ENCODE data around the gene ZFTA. TPM values are rescaled to one million over a fixed set of nuclear protein-coding genes. Genes with fewer than 3 reads are reported as not detected.
"Not testable (repeated sequence)": the region's sequence is repeated elsewhere in the genome, so short reads cannot be mapped to it uniquely, and the experiment has no call there.

Gene ZFTA
- total RNA-seq: 6.5 TPM

DNA sequence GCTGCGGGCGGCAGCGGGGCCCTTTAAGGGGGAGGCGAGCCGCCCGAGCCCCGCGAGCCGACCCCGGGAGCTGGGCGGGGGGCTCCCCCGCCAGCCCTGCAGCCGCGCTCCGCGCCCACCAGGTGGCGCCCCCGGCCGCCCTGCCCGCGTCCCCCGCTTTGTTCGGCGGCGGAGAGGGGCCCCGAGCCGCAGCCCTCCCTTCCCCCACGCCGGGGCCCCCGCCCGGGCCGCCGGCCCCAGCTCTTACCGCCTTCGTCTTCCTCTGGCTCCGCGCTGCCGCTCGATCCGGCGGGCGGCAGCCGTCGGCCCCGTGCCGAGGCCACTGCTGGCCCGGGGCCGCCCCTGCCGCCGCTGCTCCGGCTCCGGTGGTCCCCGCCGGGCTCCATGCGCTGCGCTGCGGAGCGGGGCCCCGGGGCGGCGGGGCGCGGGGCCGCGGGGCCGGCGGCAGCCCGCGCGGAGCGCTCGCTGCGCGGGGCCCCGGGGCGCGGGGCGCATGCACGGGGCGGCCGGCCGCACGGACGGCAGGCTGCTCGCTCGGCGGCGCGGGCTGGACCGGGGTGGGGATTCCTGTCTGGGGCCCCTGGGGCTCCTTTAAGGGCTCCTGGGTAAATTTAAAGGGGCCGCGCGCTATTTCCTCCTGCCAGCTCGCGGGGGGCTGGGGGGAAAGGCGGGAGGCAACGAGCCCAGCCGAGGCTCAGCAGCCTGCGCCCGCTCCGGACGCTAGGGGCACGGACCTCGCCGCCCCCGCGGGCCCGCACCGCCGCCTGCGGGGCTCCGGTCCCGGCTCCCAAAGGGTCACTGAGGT lies at the start of gene ZFTA:
Gene ZFTA (minus strand): TSS at position 539 of the 805 bp plus-strand sequence. CDS start 153 bp downstream, at position 386.
- no peak for DNase-seq (ENCODE audit: low spot score)

DNA sequence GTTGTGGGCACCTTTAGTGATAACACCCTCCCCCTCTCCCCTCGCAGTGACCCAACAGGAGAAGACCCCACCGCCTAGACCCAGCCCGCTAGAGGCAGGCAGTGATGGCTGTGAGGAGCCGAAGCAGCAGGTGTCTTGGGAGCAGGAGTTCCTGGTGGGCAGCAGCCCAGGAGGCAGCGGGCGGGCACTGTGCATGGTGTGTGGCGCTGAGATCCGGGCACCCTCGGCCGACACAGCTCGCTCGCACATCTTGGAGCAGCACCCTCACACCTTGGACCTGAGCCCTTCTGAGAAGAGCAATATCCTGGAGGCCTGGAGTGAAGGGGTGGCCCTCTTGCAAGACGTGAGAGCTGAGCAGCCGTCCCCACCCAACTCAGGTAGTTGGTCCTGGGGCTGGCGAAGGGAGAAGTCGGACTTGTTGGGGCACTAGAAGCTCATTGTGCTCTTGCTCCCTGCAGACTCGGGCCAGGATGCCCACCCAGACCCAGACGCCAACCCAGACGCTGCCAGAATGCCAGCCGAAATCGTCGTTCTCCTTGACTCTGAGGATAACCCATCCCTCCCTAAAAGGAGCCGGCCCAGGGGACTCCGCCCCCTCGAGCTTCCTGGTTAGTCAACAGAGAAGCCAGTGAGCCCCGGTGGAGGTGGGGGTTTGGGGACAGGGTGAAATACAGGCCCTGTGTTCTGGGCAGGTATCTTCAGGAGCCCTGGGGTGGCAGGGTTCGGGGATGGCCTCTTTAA lies 49.4 kb upstream of the ZFTA start:
- no peak for DNase-seq (ENCODE audit: low spot score)

DNA sequence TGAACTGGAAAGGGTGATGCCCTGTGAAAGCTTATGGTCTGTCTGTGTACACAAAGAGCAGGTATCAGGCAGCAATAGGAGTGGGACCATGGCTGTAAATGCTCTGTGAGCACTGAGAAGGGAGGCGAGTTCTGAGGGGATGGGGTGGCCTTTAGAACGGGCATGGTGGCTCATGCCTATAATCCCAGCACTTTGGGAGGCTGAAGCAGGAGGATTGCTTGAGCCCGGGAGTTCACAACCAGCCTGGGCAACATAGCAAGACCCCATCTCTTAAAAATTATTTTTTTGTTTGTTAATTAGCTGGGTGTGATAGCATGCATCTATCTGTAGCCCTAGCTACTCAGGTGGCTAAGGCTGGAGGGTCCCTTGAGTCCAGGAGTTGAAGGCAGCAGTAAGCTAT lies 48.2 kb upstream of the ZFTA start:
- DNase-seq (ENCODE audit: low spot score): no peak

DNA sequence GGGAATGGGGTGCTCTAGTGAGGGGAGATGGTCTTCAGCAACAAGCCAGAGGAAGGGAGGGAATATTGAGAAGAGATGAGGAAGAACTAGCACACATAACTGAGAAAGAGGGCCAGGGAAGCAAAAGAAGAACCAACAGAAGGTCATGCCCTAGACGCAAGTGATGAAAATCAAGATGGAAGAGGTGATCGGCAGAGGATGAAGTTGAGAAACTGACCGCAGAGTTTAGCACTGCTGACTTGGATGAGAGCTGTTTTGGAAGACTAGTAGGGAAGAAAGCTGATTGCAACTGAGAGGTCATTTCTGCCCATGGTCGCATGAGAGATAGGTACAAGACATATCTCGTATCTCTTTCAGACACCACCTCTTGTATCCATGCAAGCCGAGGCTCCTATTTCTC lies 47.6 kb upstream of the ZFTA start:
- no peak for DNase-seq (ENCODE audit: low spot score)

DNA sequence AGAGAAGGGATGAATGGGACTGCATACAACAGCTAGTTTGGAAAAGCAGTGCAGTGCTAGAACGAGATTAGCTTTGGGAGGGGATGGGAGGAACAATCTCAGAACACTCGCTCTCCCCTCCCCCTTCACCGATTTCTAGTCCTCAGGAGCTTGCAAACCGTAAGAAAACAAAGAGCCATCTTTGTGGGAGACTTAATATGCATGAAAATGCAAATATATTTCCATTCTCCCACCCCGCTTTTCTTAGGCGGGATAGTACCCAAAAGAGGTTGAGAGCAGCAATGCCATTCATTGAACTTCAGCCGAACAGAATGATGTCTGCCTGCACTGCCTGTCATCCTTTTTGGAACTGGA lies 45.8 kb upstream of the ZFTA start:
- no peak for DNase-seq (ENCODE audit: low spot score)

DNA sequence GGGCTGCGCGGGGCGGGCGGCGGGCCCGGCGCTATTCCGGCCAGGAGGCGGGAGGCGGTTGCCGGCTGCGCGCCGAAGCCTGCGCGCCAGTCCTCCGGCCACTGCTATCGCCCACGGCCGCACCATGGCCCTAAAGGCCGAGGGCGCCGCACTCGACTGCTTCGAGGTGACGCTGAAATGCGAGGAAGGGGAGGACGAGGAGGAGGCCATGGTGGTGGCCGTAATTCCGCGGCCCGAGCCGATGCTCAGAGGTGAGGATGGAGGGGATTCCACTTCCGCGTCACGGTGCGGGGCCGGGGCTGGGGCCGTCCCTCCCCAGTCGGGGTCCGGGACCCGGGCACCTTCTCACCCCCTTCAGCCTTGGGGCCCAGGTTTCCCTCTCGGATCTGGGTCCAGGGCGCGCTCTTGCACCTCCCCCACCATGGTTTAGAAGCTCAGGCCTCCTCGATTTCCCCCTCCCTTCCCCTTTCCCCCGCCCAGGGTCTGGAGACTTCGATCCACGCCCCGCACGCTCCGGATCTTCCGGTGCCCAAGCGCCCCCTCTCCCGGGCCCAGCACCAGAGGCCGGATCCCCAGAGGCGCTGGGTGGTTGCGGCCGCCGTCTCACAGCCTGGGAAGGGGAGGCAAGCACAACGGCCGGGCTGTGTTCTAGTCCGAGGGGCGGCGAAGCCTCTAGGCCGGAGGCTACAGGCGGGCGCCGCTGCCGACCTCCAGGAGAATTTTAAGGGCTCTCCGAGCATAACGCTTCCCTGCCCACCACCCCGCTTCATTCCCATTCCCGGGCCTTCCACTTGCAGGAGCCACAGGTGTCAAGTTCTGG lies 45.2 kb upstream of the ZFTA start:
- DNase-seq (ENCODE audit: low spot score): peak; percentile 65

DNA sequence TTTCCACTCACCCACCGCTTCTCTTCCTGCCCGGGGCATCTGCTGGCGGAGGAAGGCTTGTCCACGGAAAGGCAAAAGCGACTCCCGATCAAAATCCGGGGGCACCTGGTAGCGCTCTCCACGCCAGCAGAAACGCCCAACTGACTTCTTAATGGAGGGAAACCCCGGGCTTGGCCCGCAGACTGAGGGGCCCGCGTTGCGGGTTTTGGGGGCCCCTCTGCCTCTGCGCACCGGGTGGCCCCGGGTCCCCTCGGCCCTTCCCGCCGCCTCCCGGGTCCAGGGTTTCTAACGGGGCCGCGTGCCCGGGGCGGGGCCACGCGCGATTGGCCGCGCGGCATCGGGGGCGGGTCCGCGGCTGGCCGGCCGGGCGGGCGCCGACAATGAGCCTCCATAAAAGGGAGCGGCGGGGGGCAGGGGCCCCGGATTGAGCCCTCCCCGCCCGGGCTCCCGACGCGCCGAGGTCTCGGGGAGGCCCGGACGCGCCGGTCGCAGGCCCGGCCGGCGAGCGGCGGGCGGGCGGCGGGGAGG lies 44.5 kb upstream of the ZFTA start, which contains the start of gene SPINDOC:
Gene SPINDOC (plus strand): TSS at position 422 of the 528 bp plus-strand sequence. CDS start 231 bp downstream, outside the sequence.
- DNase-seq (ENCODE audit: low spot score): peak; percentile 78

DNA sequence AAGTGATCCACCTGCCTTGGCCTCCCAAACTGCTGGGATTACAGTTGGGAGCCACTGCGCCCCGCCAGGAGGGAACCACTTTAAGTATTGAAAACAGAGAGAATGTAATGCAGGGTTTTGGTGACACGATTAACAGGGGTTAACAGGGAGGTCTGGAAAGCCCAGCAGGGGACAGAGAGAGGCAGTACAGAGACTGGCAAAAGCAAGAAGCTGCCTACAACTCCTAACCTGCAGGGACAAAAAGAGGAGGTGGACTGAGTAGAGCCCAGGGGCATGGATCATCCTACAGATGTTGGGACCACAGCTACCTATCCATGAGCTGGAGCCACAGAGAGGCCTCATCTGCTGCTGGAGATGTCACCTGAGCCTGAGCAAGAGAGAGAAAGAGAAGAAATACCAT lies 42.9 kb upstream of the ZFTA start:
- DNase-seq (ENCODE audit: low spot score): no peak

DNA sequence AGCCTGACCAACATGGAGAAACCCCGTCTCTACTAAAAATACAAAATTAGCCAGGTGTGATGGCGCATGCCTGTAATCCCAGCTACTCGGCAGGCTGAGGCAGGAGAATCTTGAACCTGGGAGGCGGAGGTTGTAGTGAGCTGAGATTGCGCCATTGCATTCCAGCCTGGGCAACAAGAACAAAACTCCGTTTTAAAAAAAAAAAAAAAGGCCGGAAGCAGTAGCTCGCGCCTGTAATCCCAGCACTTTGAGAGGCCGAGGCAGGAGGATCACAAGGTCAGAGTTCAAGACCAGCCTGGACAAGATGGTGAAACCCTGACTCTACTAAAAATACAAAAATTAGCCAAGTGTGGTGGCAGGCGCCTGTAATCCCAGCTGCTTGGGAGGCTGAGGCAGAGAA lies 41.8 kb upstream of the ZFTA start:
- not testable (repeated sequence) for DNase-seq (ENCODE audit: low spot score)

DNA sequence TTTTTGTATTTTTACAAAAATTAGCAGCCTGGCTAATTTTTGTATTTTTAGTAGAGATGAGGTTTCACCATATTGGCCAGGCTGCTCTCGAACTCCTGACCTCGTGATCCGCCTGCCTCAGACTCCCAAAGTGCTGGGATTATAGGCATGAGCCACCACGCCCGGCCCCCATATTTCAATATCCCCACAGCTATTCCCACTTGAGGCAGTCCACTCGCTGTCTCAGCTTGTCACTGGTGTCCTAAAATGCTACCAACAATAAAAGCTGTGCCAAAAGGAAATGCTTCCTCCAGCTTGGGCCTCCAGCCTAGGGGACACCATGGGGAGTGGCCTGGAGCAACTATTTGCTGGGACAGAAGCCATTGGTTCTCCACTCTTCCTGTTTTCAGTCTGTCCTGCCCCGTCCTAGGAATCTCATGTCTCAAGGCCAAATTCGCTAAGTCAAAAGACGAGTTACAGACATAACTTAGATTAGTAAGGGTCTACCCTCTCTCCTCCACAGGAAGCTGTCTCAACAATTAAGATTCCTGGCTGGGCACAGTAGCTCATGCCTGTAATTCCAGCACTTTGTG lies 37.4 kb upstream of the ZFTA start:
- no peak for DNase-seq (ENCODE audit: low spot score)

DNA sequence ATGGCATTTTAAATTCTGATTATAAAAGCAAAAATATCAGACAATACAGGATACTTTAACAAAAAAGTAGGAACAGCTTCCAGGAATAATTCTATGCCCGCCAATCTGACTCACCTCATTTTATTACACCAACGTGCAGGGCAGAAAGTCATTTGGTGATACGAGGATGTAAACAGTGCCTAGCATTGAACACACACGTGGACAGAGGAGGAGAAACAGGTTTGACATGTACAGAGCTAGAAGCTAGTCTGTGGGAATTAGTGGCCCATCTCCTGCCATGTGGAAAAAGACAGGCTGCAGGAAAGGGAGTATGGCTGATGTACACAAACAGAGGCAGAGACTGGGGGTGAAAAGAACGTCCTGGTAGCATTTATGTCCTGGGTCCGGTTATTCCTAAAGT lies 35.7 kb upstream of the ZFTA start:
- peak; percentile 56 for DNase-seq (ENCODE audit: low spot score)

DNA sequence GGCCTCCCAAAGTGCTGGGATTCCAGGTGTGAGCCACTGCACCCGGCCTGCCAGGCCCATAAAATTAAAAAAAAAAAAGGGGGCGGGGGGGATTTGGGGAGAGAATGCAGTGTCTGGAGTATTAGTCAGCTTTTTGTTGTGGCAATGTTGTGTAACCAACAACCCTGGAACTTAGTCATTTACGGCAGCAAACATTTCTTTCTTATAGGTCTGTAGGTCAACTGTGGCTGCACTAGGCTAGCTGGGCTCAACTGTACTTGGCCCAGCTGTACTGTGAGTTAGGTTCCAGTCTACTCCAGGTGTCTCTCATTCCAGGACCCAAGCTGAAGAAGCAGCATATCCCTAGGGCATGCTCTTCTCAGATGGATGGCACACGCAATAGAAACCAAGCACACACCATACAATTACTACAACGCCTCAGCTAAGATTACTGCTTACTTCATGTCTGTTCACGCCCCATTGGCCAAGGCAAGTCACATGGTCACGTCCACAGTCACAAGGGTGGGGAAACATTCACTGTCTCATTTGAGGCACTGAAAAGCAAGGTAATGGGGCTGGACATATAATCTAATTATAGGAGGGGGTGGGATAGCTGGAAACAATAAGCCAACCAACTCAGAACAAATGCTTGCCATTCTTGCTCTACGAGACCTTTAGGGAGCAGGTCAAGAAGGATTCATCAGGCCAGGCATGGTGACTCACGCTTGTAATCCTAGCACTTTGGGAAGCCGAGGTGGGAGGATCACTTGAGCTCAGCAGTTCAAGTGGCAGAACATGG lies 34.3 kb upstream of the ZFTA start:
- no peak for DNase-seq (ENCODE audit: low spot score)

DNA sequence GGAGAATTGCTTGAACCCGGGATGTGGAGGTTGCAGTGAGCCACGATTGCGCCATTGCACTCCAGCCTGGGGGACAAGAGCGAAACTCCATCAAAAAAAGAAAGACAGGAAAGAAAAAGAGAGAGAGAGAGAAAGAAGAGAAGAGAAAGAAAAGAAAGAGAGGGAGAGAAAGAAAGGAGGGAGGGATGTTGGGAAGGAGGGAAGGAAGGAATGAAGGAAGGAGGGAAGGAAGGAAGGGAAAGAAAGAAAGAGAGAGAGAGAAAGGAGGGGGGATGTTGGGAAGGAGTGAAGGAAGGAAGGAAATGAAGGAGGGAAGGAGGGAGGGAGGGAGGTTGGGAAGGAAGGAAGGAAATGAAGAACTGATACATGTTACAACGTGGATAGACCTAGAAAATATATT lies 32.3 kb upstream of the ZFTA start:
- no peak for DNase-seq (ENCODE audit: low spot score)

DNA sequence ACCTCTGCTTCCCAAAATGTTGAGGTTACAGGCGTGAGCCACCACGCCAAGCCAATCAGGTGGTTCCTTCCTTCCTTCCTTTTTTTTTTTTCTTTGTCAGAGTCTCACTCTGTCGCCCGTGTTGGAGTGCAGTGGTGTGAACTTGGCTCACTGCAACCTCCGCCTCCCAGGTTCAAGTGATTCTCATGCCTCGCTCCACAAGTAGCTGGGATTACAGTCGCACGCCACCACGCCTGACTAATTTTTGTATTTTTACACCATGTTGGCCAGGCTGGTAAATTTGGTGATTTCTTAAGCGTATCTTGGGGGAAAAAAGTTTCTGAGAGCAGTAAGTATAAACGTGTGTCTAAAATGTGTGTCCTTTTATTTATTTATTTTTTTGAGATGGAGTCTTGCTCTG lies 26.5 kb upstream of the ZFTA start:
- DNase-seq (ENCODE audit: low spot score): no peak

DNA sequence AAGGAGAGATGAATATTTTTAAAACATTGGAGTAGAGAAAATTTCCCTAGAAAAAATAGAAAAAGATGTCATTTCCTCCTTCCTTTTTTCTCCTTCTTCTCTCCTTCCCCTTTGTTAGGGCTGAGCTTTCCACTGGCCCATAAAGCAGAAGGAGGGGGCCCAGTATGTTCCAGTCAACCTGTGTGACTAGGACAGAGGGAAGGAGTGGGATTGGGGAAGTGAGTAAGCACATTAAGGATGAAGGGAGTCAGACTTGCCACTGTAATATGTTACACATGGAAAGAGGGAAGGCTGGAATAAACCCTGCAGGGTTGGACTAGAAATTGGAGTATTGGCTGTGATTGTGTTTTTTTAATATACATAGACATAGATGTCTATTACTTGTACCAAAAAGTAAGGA lies 24.6 kb upstream of the ZFTA start:
- DNase-seq (ENCODE audit: low spot score): no peak

DNA sequence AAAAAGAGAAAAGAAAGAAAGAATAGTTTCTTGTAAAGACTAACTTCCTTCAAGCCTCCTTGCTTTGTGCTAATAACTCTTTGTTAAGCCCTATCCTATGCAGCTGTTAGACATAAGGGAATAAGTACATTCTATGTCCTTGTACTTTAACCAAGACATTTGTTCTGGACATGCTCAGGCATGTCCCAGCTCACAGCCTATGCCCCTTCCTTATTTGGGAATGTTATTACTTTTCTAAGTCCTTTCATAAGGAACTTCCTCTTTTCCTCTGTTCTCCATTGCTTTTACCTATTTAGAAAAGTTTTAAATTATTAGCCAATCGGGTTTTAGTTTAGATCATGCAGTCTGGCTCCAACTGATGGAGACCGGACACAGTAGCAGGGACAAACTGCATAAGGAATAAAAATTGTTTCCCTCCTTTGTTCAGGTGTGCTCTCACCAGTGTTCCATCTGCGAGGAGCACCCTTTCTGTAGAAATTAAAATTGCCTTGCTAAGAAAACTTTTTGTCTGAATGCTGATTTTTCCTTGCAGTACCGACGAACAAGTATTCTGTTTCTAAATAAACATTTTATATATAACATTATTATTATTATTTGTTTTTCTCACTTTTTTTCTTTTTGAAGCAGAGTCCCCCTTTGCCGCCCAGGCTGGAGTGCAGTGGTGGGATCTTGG lies 23.1 kb upstream of the ZFTA start:
- DNase-seq (ENCODE audit: low spot score): no peak

DNA sequence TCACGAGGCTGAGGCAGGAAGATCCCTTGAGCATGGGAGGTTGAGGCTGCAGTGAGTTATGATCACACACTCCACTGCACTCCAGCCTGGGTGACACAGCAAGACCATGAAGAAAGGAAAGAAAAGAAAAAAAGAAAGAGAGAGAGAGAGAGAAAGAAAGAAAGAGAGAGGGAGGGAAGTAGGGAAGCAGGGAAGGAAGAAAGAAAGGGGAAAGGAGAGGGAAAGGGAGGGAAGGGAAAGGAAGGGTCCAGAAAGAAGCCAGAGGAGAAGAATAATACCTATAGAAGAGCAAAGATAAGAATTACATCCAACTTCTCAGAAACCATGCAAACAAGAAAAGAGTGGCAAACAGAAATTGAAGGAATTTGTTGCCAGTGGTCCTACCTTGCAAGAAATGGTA lies 17.2 kb upstream of the ZFTA start:
- DNase-seq (ENCODE audit: low spot score): no peak

DNA sequence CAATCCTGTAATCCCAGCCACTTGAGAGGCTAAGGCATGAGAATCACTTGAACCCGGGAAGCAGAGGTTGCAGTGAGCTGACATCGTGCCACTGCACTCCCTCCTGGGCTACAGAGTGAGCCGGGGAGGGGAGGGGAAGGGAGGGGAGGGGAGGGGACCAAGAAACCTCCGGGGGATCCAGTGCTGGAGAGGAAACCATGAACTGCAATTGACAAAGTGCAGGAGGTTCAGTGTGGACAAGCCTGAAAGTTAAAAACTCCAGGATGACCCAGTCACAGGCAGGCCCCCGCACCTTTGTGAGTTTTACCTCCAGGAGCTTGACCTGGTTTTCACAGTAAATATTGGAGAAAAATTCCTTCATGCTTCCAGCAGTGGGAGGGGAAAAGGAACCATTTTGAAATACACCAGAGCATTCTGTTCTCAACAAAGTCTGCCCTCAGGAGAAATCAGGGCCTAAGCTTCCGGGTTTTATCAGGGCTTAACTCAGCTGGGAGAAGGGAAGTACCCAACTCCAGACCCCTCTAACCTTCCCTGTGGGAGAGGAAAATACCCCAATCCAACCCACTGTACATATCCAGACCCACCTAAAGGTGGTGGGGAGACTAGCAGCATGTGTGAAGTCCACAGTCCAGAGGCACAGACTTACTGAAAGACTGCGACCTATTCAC lies 15.5 kb upstream of the ZFTA start:
- no peak for DNase-seq (ENCODE audit: low spot score)

DNA sequence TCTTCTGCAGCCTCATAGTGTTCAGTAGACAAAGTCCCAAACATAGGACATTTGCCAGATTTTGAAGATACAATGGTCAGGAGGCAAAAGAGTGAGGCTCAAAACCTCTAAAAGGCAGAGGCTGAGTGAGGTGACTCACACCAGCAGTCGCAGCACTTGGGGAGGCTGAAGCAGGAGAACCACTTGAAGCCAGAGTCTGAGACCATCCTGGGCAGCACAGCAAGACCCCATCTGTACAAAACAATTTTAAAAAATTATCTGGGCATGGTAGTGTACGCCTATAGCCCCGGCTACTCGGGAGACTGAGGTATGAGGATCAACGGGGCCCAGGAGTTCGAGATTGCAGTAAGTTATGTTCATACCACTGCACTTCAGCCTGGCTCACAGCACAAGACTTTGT lies 14.2 kb upstream of the ZFTA start:
- no peak for DNase-seq (ENCODE audit: low spot score)

DNA sequence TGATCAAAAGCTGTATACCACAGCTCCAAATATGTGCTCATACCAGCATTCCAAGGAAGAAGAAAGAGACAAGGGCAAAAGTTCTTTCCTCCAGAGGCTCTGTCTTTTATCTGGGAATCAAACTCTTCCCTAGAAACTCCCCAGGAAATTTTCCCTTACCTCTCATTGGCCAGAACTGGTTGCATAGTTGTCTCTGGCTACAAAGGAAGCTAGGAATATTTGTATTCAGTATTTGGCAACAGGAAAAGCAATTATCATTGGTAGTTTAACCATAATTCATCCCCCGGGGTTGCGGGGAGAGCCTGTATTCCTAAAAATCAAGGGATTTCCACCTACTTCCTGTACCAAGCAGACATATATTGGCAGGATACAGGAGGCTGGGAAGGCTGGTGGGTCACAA lies 10.5 kb upstream of the ZFTA start:
- no peak for DNase-seq (ENCODE audit: low spot score)
